Measurements from ENCODE around the gene RREB1.

RREB1 gene, protein sequence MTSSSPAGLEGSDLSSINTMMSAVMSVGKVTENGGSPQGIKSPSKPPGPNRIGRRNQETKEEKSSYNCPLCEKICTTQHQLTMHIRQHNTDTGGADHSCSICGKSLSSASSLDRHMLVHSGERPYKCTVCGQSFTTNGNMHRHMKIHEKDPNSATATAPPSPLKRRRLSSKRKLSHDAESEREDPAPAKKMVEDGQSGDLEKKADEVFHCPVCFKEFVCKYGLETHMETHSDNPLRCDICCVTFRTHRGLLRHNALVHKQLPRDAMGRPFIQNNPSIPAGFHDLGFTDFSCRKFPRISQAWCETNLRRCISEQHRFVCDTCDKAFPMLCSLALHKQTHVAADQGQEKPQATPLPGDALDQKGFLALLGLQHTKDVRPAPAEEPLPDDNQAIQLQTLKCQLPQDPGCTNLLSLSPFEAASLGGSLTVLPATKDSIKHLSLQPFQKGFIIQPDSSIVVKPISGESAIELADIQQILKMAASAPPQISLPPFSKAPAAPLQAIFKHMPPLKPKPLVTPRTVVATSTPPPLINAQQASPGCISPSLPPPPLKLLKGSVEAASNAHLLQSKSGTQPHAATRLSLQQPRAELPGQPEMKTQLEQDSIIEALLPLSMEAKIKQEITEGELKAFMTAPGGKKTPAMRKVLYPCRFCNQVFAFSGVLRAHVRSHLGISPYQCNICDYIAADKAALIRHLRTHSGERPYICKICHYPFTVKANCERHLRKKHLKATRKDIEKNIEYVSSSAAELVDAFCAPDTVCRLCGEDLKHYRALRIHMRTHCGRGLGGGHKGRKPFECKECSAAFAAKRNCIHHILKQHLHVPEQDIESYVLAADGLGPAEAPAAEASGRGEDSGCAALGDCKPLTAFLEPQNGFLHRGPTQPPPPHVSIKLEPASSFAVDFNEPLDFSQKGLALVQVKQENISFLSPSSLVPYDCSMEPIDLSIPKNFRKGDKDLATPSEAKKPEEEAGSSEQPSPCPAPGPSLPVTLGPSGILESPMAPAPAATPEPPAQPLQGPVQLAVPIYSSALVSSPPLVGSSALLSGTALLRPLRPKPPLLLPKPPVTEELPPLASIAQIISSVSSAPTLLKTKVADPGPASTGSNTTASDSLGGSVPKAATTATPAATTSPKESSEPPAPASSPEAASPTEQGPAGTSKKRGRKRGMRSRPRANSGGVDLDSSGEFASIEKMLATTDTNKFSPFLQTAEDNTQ (N-terminal part only)

DNA sequence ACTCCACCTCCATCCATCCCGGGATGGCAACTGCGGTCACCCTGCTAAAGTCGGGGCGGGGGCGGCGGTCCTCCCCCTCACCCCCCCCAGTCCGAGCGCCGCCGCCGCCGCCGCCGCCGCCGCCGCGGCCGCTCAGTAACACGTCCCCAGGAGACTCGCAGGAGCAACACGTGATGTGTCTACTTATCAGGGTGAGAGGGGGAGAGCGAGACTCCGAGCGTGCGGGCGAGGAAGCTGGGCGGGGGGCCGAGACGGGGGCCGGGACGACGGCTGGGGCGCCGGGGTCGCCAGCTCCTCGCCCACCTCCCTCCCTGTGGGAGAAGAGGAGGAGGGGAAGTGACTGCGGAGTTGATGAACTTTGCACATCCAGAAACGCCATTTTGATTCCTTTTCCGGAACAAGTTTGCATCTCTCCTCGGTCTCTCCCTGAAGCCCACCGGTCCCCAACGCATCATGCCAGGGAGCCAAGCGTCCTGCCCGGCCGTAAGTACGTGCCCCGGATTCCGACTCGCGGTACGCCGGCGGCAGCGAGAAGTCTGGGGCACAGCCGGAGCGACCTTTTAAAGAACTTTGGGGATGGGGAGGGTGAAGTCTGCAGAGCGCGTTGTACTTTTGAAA is at the start of gene RREB1:
TSS of gene RREB1 (plus strand) at position 384 of the 618 bp plus-strand sequence. CDS start 73,951 bp downstream, outside the sequence.
- H3K9ac ChIP-seq (ENCODE audit: low read length), result peak within 1 kb of the TSS; percentile 66
- peak within 1 kb of the TSS; percentile 1; the same call in 1 of the 2 replicates for H3K27ac ChIP-seq (ENCODE audit: low read depth, low read length)
- no peak for TF ChIP-seq EZH2phosphoT487 (conservative IDR thresholded peaks at IDR 0.05; ENCODE audit: low read length)
- TF ChIP-seq, protein P1, sequence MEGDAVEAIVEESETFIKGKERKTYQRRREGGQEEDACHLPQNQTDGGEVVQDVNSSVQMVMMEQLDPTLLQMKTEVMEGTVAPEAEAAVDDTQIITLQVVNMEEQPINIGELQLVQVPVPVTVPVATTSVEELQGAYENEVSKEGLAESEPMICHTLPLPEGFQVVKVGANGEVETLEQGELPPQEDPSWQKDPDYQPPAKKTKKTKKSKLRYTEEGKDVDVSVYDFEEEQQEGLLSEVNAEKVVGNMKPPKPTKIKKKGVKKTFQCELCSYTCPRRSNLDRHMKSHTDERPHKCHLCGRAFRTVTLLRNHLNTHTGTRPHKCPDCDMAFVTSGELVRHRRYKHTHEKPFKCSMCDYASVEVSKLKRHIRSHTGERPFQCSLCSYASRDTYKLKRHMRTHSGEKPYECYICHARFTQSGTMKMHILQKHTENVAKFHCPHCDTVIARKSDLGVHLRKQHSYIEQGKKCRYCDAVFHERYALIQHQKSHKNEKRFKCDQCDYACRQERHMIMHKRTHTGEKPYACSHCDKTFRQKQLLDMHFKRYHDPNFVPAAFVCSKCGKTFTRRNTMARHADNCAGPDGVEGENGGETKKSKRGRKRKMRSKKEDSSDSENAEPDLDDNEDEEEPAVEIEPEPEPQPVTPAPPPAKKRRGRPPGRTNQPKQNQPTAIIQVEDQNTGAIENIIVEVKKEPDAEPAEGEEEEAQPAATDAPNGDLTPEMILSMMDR (IDR thresholded peaks at IDR 0.05; ENCODE audit: insufficient read depth, low read length, poor library complexity, severe bottlenecking), result no peak
- H3K27me3 ChIP-seq (ENCODE audit: low read length), result no peaks in the 10 kb centered on the region
- H3K4me2 ChIP-seq (ENCODE audit: low read depth, low read length, poor library complexity, severe bottlenecking), result peak within 1 kb of the TSS; percentile 68
- no peaks in the 10 kb centered on the region for H3K36me3 ChIP-seq (ENCODE audit: low read length)
- H3K4me3 ChIP-seq (ENCODE audit: insufficient read depth, low read length, poor library complexity, severe bottlenecking), result peak within 1 kb of the TSS; percentile 90
- peaks cover 11% of the 10 kb centered on the region for H3F3A ChIP-seq (ENCODE audit: insufficient read depth)
- no peaks in the 10 kb centered on the region for H3K9me3 ChIP-seq (ENCODE audit: insufficient read depth, low read length)
- H4K20me1 ChIP-seq (ENCODE audit: low read depth, low read length), result peaks cover 25% of the 10 kb centered on the region
- no peaks in the 10 kb centered on the region; the same call in 1 of the 2 replicates for H3K79me2 ChIP-seq (ENCODE audit: insufficient read depth, low read length)
- no peaks in the 10 kb centered on the region for H3K9me2 ChIP-seq (replicated peaks; ENCODE audit: insufficient read depth, low read length)
- peak within 1 kb of the TSS; percentile 94 for H2AFZ ChIP-seq (ENCODE audit: low read depth, low read length, severe bottlenecking)

DNA sequence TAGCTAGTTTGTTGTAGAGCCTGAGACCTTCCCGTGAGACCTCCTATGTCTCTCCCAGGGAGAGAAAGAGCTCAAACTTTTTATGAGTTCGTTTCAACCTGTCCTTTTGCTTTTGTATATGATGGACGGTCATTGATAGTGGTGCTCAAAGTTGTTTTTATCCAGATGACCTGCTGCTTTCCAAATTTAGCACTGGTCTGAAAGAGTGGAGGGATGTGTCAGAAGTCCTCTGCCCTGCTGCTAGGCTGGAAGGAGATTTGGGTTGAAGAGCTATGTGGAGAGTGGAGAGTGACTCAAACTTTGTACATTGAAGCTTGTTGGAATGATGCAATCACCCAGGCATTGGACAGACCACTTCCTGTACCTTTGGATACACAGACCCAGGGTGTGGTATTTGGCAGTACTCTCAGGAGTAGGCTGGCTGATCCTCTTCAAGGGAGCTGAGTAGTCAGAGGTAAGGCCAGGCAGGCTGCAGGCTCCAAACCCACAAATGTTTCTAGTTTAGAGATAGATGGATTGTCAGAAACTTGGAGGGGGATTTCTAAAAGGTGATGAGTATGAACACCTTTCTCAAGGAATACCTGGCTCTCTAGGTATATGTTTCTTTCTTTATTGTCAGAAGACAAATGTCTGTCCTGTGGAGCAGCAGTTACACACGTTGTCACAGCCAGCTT is 49.4 kb upstream of the RREB1 start:
- Histone ChIP-seq H4K20me1 (ENCODE audit: low read depth, low read length) (no peaks in the 10 kb centered on the region), H3K9me3 (ENCODE audit: insufficient read depth, low read length) (no peaks in the 10 kb centered on the region), H2AFZ (ENCODE audit: low read depth, low read length, severe bottlenecking) (no peak overlapping the region), H3K27ac (ENCODE audit: low read depth, low read length) (no peak overlapping the region), H3K9me2 (replicated peaks; ENCODE audit: insufficient read depth, low read length) (no peaks in the 10 kb centered on the region), H3K4me2 (ENCODE audit: low read depth, low read length, poor library complexity, severe bottlenecking) (no peak overlapping the region), H3F3A (ENCODE audit: insufficient read depth) (no peaks in the 10 kb centered on the region), H3K27me3 (ENCODE audit: low read length) (no peaks in the 10 kb centered on the region), H3K79me2 (ENCODE audit: insufficient read depth, low read length) (no peaks in the 10 kb centered on the region), H3K4me3 (ENCODE audit: insufficient read depth, low read length, poor library complexity, severe bottlenecking) (no peak overlapping the region), H3K36me3 (ENCODE audit: low read length) (no peaks in the 10 kb centered on the region), H3K9ac (ENCODE audit: low read length) (no peak overlapping the region)
- TF ChIP-seq EZH2phosphoT487 (conservative IDR thresholded peaks at IDR 0.05; ENCODE audit: low read length), result no peak
- TF ChIP-seq, protein P1 (IDR thresholded peaks at IDR 0.05; ENCODE audit: insufficient read depth, low read length, poor library complexity, severe bottlenecking), result no peak
